ENCODE results near the gene PACRG. TPM values are rescaled to one million over a fixed set of nuclear protein-coding genes. Genes with fewer than 3 reads are reported as not detected.

The PACRG gene
- total and polyA plus RNA-seq, 8 donors: 1.8 to 28.6 (median 3.2) TPM; not detected in 2

DNA sequence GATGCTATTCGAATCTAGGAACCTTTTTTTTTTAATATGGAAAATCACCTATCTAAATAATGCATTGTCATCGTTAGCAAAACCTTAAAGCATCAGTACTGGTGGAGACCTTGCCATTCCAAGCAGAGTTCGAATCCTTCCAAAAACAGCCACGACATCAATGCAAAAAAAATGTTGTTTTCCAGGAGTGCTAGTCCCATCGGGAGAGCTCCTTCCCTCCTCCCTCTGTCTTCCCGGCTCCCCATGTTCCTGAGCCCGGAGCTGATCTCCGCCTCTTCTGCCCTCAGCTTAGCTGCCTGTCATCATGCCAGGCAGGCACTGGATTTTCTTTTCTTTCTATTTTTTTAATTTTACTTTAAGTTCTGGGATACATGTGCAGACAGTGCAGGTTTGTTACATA, 533.1 kb downstream of the PACRG start:
- Histone ChIP-seq H3K9me3 (no peaks in the 10 kb centered on the region), H3K4me1 (peaks cover 7 to 42% (median 17%) of the 10 kb centered on the region in 4 donors), H3K36me3 (no peaks in the 10 kb centered on the region), H3K27ac (peak overlapping the region in 1 of 5 donors; percentile 38), H3K4me3 (peak overlapping the region in 3 of 4 donors; percentile 17 to 25 (median 24)), H3K27me3 (no peaks in the 10 kb centered on the region)
- 27 to 52% (median 41%) methylated on average over 8 of the region's 8 CpGs for WGBS, 5 donors
- no peak for DNase-seq
- intact Hi-C loops (cut with DNase I; ENCODE audit: low total_unique reads): no loop called here
- TF ChIP-seq POLR2A (IDR thresholded peaks at IDR 0.05): no peak
- no peak for TF ChIP-seq EP300 (IDR thresholded peaks at IDR 0.05)
- no peak for TF ChIP-seq POLR2AphosphoS5 (IDR thresholded peaks at IDR 0.05)
- TF ChIP-seq CTCF (IDR thresholded peaks at IDR 0.05): no peak

GRCh38 chr6:163261361-163261760, 533.6 kb downstream of the PACRG start:
- TF ChIP-seq CTCF (IDR thresholded peaks at IDR 0.05) (no peak), POLR2AphosphoS5 (IDR thresholded peaks at IDR 0.05) (no peak), EP300 (IDR thresholded peaks at IDR 0.05) (no peak), POLR2A (IDR thresholded peaks at IDR 0.05) (no peak)
- H3K4me3 ChIP-seq: no peak overlapping the region
- WGBS, 5 donors: 84 to 92% (median 88%) methylated on average over 4 of the region's 4 CpGs
- intact Hi-C loops (cut with DNase I; ENCODE audit: low total_unique reads): no loop called here
- H3K27ac ChIP-seq: no peak overlapping the region
- no peaks in the 10 kb centered on the region for H3K27me3 ChIP-seq
- H3K9me3 ChIP-seq: no peaks in the 10 kb centered on the region
- no peaks in the 10 kb centered on the region for H3K36me3 ChIP-seq
- peaks cover 7 to 42% (median 17%) of the 10 kb centered on the region in 4 donors for H3K4me1 ChIP-seq
- DNase-seq: no peak

GRCh38 chr6:163262080-163262479, 534.3 kb downstream of the PACRG start:
- no peaks in the 10 kb centered on the region for H3K36me3 ChIP-seq
- 79 to 90% (median 87%) methylated on average over 7 of the region's 7 CpGs for WGBS, 5 donors
- no peak for DNase-seq
- H3K4me3 ChIP-seq: no peak overlapping the region
- TF ChIP-seq CTCF (IDR thresholded peaks at IDR 0.05) (no peak), POLR2AphosphoS5 (IDR thresholded peaks at IDR 0.05) (no peak), EP300 (IDR thresholded peaks at IDR 0.05) (no peak), POLR2A (IDR thresholded peaks at IDR 0.05) (no peak)
- H3K4me1 ChIP-seq: peaks cover 7 to 42% (median 17%) of the 10 kb centered on the region in 4 donors
- intact Hi-C loops (cut with DNase I; ENCODE audit: low total_unique reads): no loop called here
- H3K27me3 ChIP-seq: no peaks in the 10 kb centered on the region
- H3K27ac ChIP-seq: no peak overlapping the region
- no peaks in the 10 kb centered on the region for H3K9me3 ChIP-seq

DNA sequence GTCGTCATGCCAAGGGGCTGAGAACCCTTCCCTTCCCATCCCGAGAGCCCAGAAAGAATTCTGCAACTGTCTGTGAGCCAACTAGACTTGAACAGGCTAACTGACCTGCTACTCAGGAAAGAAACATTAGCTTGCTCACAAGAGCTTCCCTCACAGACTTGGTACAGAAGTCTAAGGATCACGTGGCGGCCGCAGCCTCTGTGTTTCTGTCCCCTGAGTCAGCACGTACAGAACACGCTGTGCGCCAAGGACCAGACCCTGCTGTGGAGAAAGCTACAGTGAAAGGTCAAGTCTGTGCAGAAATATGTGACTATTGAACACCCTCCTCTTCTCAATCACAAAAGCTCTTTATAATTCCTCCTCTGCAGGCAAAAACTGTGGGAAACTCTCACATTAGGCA, 535.4 kb downstream of the PACRG start:
- no peaks in the 10 kb centered on the region for H3K27me3 ChIP-seq

More for the DNA sequence above, 535.4 kb downstream of the PACRG start:
- peaks cover 7 to 42% (median 17%) of the 10 kb centered on the region in 4 donors for H3K4me1 ChIP-seq
- no peaks in the 10 kb centered on the region for H3K36me3 ChIP-seq
- peak; percentile 28 to 57 for DNase-seq
- intact Hi-C loops (cut with DNase I; ENCODE audit: low total_unique reads): no loop called here
- WGBS, 5 donors: 44 to 79% (median 62%) methylated on average over 7 to 8 of the region's 8 CpGs
- H3K4me3 ChIP-seq: no peak overlapping the region
- H3K27ac ChIP-seq: peak overlapping the region in 2 of 5 donors; percentile 16 to 63
- TF ChIP-seq CTCF (IDR thresholded peaks at IDR 0.05): no peak
- TF ChIP-seq POLR2AphosphoS5 (IDR thresholded peaks at IDR 0.05): no peak
- no peak for TF ChIP-seq POLR2A (IDR thresholded peaks at IDR 0.05)
- no peak for TF ChIP-seq EP300 (IDR thresholded peaks at IDR 0.05)
- H3K9me3 ChIP-seq: no peaks in the 10 kb centered on the region

All from stomach (tissue), 9 donors.